Thymus (tissue), 11 donors: ENCODE data around the gene RADIL. TPM values are rescaled to one million over a fixed set of nuclear protein-coding genes. Genes with fewer than 3 reads are reported as not detected.

Source experiments
- DNase-seq, 9 donors: peaks; one replicate each; pipeline ENCODE4 v3.0.0-alpha.2; 2013; ENCODE audit warnings: low spot score in 9 of 9, low read depth in 6 of 9, missing footprints in 1 of 9
- H3K27ac ChIP-seq, 2 donors: one replicate each; pipeline ENCODE4 v1.5.1; 2013; ENCODE audit warnings: control low read depth in 1 of 2, low read depth in 1 of 2, low read length in 1 of 2, mild to moderate bottlenecking in 1 of 2, moderate library complexity in 1 of 2
- H3K27me3 ChIP-seq, 2 donors: one replicate each; pipeline ENCODE4 v1.5.1; 2013; ENCODE audit warnings: low read length in 1 of 2; ENCODE audit not compliant: control insufficient read depth in 2 of 2, insufficient read depth in 1 of 2
- H3K36me3 ChIP-seq, 2 donors: one replicate each; pipeline ENCODE4 v1.5.1; 2013; ENCODE audit warnings: low read length in 1 of 2, mild to moderate bottlenecking in 1 of 2, moderate library complexity in 1 of 2; ENCODE audit not compliant: control insufficient read depth in 2 of 2, insufficient read depth in 2 of 2
- H3K4me1 ChIP-seq, 2 donors: one replicate each; pipeline ENCODE4 v1.5.1; 2013; ENCODE audit warnings: low read length in 2 of 2; ENCODE audit not compliant: control insufficient read depth in 2 of 2, insufficient read depth in 2 of 2
- H3K4me3 ChIP-seq, 2 donors: one replicate each; pipeline ENCODE4 v1.5.1; 2013; ENCODE audit warnings: low read length in 2 of 2, control low read depth in 1 of 2, mild to moderate bottlenecking in 1 of 2
- H3K9me3 ChIP-seq, 2 donors: one replicate each; pipeline ENCODE4 v1.5.1; 2013; ENCODE audit warnings: low read length in 1 of 2, mild to moderate bottlenecking in 1 of 2; ENCODE audit not compliant: control insufficient read depth in 2 of 2, insufficient read depth in 1 of 2
- WGBS: extraction: QIAGEN DNeasy Blood & Tissue Kit; methylation state at CpG from one replicate; pipeline ENCODE4 v1.1.7; 2013; 5-methylcytosine and 5-hydroxymethylcytosine counted together
- polyA plus RNA-seq: library from polyadenylated mRNA; stranded (reverse); fragments of 200-250 nt; gene quantifications from one replicate; pipeline ENCODE4 v1.2.3, GENCODE V29; 2013
- total RNA-seq: library from RNA; stranded (reverse); fragments of 120-200 nt; gene quantifications from one replicate; pipeline ENCODE4 v1.2.4, GENCODE V29; 2013
- donor health status: healthy.

RADIL gene
- total and polyA plus RNA-seq, 2 donors: 0.19 to 0.91 TPM

- Histone ChIP-seq H3K9me3 (no peaks in the 10 kb centered on the region), H3K36me3 (peaks cover 64 to 94% of the 10 kb centered on the region in 2 donors), H3K27ac (no peak overlapping the region), H3K4me1 (peaks cover 6 to 11% of the 10 kb centered on the region in 2 donors), H3K4me3 (no peak overlapping the region), H3K27me3 (no peaks in the 10 kb centered on the region)
- DNase-seq: no peak
- WGBS: 97% methylated on average over 23 of the region's 23 CpGs
Measured at GRCh38 chr7:4787947-4788626, 95.4 kb downstream of the RADIL start.

- peaks cover 69 to 98% of the 10 kb centered on the region in 2 donors for H3K36me3 ChIP-seq
- no peak for DNase-seq
- H3K4me1 ChIP-seq: peaks cover 5 to 6% of the 10 kb centered on the region in 2 donors
- WGBS: 98% methylated on average over 17 of the region's 17 CpGs
- H3K27ac ChIP-seq: no peak overlapping the region
- H3K27me3 ChIP-seq: no peaks in the 10 kb centered on the region
- H3K4me3 ChIP-seq: no peak overlapping the region
- no peaks in the 10 kb centered on the region for H3K9me3 ChIP-seq
Measured at GRCh38 chr7:4787541-4787940, 96.0 kb downstream of the RADIL start.

DNA sequence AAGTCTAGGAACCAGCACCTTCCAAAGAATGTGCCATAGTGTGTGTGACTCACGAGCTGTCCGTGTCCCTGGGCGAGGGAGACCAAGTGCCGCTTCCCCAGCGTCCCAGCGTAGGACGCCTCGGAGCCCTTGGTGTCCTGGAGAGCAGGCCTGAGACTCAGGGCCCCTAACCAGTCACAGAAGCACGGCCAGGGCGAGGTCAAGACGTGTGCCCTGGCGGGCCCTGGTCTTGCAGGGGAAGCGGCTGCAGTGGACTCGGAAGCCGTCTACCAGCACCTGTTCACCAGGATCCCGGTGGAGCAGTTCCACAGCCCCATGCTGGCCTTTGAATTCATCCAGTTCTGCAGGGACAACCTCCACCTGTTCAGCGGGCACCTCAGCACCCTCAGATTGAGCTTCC, 97.5 kb downstream of the RADIL start:
- Histone ChIP-seq H3K4me3 (no peak overlapping the region), H3K4me1 (no peaks in the 10 kb centered on the region), H3K36me3 (peaks cover 74 to 100% of the 10 kb centered on the region in 2 donors), H3K9me3 (no peaks in the 10 kb centered on the region), H3K27ac (no peak overlapping the region), H3K27me3 (no peaks in the 10 kb centered on the region)
- DNase-seq: no peak
- 95% methylated on average over 17 of the region's 17 CpGs for WGBS

DNA sequence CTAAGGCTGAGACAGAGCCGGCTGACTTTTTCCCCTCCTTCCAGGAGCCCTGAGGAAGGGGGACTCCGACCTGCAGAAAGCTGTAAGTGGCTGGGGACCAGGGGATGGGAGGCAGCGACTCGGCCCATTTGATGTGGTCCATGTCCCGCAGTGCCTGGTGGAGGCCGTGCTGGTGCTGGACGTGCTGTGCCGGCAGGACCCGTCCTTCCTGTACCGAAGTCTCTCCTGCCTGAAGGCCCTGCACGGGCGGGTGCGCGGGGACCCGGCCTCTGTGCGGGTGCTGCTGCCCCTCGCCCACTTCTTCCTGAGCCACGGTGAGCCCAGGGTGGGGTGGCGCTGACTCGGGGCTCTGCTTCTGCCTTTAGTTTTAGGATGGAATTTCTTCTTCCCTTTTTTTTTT, 98.1 kb downstream of the RADIL start:
- Histone ChIP-seq H3K36me3 (peaks cover 74 to 98% of the 10 kb centered on the region in 2 donors), H3K9me3 (no peaks in the 10 kb centered on the region), H3K27me3 (no peaks in the 10 kb centered on the region), H3K27ac (no peak overlapping the region), H3K4me1 (no peaks in the 10 kb centered on the region), H3K4me3 (no peak overlapping the region)
- no peak for DNase-seq
- WGBS: 98% methylated on average over 20 of the region's 20 CpGs

GRCh38 chr7:4784799-4785198, 98.7 kb downstream of the RADIL start:
- H3K27me3 ChIP-seq: no peaks in the 10 kb centered on the region
- no peaks in the 10 kb centered on the region for H3K4me1 ChIP-seq
- H3K4me3 ChIP-seq: no peak overlapping the region
- peaks cover 74 to 93% of the 10 kb centered on the region in 2 donors for H3K36me3 ChIP-seq
- no peak overlapping the region for H3K27ac ChIP-seq
- WGBS: 97% methylated on average over 19 of the region's 19 CpGs
- DNase-seq: no peak
- H3K9me3 ChIP-seq: no peaks in the 10 kb centered on the region

DNA sequence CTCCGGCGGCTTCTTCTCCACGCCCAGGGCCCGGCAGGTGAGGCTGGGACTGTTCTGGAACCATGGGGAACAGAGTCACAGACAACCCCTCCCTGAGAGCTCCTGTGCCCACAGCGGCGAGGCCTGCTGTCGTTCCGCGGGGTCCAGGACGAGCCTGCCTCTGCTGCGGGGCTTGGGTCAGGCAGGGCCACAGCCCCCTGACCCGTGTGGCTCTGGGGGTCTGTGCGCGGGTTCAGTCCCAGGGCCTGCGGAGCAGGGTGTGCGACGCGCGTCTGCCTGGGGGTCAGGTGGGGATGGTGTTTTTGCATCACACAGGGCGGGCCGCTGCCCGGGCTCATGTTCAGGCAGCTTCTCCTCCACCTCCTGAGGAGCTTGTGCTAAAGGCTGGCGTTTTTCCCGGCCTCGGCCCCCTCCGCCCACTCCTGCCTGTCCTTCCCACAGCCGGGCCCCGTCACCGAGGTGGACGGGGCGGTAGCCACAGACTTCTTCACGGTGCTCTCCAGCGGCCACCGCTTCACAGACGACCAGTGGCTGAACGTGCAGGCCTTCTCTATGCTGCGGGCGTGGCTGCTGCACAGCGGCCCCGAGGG, 99.7 kb downstream of the RADIL start:
- DNase-seq: no peak
- 96% methylated on average over 40 of the region's 40 CpGs for WGBS
- Histone ChIP-seq H3K4me1 (no peaks in the 10 kb centered on the region), H3K4me3 (no peak overlapping the region), H3K9me3 (no peaks in the 10 kb centered on the region), H3K27me3 (no peaks in the 10 kb centered on the region), H3K27ac (no peak overlapping the region), H3K36me3 (peaks cover 71 to 83% of the 10 kb centered on the region in 2 donors)

DNA sequence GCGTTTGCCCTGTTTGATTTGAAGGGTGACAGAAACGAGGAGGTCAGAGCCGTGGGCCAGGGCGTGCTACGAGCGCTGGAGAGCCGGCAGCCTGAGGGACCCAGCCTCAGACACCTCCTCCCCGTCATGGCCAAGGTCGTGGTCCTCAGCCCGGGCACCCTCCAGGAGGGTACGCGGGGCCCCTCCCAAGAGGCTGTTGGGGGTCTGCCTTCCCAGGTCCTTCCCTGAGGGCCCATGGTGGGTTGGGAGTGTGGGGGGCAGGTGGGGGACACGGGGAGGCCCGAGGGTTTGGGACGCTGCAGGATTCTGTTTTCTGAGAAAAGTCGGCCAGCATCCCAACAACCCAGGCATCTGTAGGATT, 100.2 kb downstream of the RADIL start:
- H3K4me1 ChIP-seq: no peaks in the 10 kb centered on the region
- H3K9me3 ChIP-seq: no peaks in the 10 kb centered on the region
- DNase-seq: no peak
- H3K27me3 ChIP-seq: no peaks in the 10 kb centered on the region
- H3K27ac ChIP-seq: no peak overlapping the region
- WGBS: 98% methylated on average over 16 of the region's 16 CpGs
- H3K36me3 ChIP-seq: peaks cover 65 to 77% of the 10 kb centered on the region in 2 donors
- no peak overlapping the region for H3K4me3 ChIP-seq

- peaks cover 58 to 71% of the 10 kb centered on the region in 2 donors for H3K36me3 ChIP-seq
- 98% methylated on average over 36 of the region's 36 CpGs for WGBS
- H3K4me3 ChIP-seq: no peak overlapping the region
- no peak for DNase-seq
- no peaks in the 10 kb centered on the region for H3K27me3 ChIP-seq
- no peaks in the 10 kb centered on the region for H3K4me1 ChIP-seq
- no peak overlapping the region for H3K27ac ChIP-seq
- H3K9me3 ChIP-seq: no peaks in the 10 kb centered on the region
Measured at GRCh38 chr7:4782333-4783291, 100.9 kb downstream of the RADIL start.
